Glomerular endothelial cell (primary cell): ENCODE measurements around the gene MYH11. TPM values are rescaled to one million over a fixed set of nuclear protein-coding genes. Genes with fewer than 3 reads are reported as not detected.
"Not testable (repeated sequence)": the region's sequence is repeated elsewhere in the genome, so short reads cannot be mapped to it uniquely, and the experiment has no call there.

Experiments used
- DNase-seq: peaks from one replicate; pipeline ENCODE4 v3.0.0-alpha.2; 2011; ENCODE audit warnings: low read depth, low spot score; ENCODE audit errors: extremely low read depth
- total RNA-seq: library from RNA; depleted of rRNA; stranded (reverse); fragments of >200 nt; gene quantifications from 2 replicates; pipeline ENCODE4 v1.2.3, GENCODE V29; 2015

The MYH11 gene
- total RNA-seq, 1 donor from 2014 or later: not detected

- DNase-seq: no peak
Observed at GRCh38 chr16:15757630-15758251, 99.1 kb downstream of the MYH11 start.

GRCh38 chr16:15757077-15757386, 99.8 kb downstream of the MYH11 start:
- DNase-seq: no peak

GRCh38 chr16:15754821-15755534, 101.8 kb downstream of the MYH11 start:
- DNase-seq: no peak

GRCh38 chr16:15752717-15753488, 103.9 kb downstream of the MYH11 start:
- DNase-seq: no peak

DNA sequence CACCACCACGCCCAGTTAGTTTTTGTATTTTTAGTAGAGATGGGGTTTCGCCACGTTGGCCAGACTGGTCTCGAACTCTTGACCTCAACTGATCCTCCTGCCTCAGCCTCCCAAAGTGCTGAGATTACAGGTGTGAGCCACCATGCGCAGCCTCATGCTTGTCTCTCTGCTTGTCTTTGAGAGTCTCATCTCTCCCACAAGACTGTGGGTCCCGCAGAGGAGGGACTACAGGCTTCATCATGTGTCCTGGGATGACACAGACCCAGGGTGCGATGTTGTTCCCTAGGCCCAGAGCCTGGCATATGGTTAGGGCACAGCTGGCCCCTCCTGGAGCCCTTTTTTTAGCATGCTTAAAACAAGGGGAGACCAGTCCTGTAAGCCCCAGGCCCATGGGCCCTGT, 104.9 kb downstream of the MYH11 start:
- DNase-seq: no peak

DNA sequence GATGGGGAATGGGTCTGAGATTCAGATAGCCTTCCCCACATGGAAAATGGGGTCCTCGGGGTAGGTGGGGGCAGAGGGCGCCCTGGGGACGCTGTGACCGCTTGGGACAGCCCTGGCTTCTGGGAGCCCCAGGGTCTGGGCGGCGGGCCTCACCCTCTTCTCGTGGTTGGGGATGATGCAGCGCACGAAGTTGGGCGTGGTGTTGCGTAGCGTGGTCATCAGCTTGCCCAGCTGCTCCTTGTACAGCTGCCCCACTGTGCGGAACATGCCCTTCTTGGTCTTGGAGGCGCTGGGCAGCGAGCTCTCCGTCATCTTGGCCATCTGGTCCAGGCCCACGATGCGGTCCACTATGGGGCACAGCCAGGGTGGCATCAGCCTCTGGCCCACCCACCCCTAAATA, 106.8 kb downstream of the MYH11 start:
- no peak for DNase-seq

DNA sequence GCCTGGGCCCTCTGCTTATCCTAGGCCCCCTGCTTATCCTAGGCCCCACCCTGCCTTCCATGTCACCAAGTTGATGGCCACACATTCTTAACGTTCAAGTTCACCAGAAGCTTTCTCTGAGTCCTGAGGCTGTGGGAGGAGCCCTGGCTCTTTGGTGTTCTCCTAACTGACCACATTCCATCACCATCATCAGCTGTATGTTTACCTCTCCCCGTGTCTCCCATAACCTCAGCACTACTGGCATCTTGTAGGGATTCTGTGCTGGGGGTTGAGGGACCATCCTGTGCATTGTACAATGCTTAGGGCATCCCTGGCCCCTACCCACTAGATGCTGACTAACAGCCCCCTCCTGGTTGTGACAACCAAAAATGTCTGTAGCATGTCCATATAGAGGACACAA, 107.5 kb downstream of the MYH11 start:
- DNase-seq: no peak

- no peak for DNase-seq
Observed at GRCh38 chr16:15748654-15749053, 108.2 kb downstream of the MYH11 start.

GRCh38 chr16:15747937-15748336, 108.9 kb downstream of the MYH11 start:
- DNase-seq: no peak

- DNase-seq: no peak
Observed at GRCh38 chr16:15746332-15746731, 110.5 kb downstream of the MYH11 start.

GRCh38 chr16:15743657-15744056, 113.2 kb downstream of the MYH11 start:
- no peak for DNase-seq

GRCh38 chr16:15742716-15743115, 114.1 kb downstream of the MYH11 start:
- DNase-seq: no peak

GRCh38 chr16:15741207-15741871, 115.5 kb downstream of the MYH11 start:
- no peak for DNase-seq

- no peak for DNase-seq
Observed at GRCh38 chr16:15739950-15740349, 116.9 kb downstream of the MYH11 start.

- DNase-seq: no peak
Observed at GRCh38 chr16:15739464-15739863, 117.4 kb downstream of the MYH11 start.

GRCh38 chr16:15737140-15737644, 119.6 kb downstream of the MYH11 start:
- no peak for DNase-seq

DNA sequence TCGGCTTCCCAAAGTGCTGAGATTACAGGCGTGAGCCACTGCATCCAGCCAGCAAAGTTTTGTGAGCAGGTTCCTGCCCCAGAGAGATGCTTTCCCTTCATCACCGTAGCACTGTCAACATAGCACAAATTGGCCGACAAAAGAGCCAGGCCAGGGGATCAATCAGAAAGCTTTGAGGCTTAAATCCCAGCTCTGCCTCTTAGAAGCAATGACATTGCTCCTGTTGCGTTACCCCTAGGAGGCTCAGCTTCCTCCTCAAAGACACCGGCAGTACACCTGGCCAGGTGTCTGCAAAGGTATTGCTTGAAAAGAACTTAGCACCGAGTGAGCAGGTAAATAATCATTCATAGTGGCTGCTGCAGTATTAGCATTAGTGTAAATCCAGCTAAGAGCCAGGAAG, 120.3 kb downstream of the MYH11 start:
- DNase-seq: no peak

DNA sequence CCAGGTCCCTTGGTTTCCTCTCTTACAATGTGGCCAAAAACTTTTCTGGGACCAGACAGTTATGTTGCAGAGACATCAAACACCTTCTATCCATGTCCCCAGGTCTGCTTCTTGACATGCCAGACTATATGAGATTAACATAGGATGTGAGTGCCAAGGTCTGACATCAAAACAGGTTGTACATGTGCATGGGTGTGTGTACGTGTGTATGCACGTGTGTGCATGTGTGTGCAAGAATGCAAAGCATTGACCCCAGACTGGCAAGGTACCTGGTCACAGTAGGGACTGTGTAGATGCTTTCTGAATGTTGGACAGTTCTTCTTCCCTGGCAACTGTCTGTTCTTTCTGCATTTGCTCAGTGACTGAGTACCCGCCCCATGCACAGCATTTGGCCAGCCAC, 121.2 kb downstream of the MYH11 start:
- no peak for DNase-seq

- DNase-seq: no peak
Observed at GRCh38 chr16:15732416-15732815, 124.4 kb downstream of the MYH11 start.

GRCh38 chr16:15729152-15729551, 127.7 kb downstream of the MYH11 start:
- DNase-seq: no peak

DNA sequence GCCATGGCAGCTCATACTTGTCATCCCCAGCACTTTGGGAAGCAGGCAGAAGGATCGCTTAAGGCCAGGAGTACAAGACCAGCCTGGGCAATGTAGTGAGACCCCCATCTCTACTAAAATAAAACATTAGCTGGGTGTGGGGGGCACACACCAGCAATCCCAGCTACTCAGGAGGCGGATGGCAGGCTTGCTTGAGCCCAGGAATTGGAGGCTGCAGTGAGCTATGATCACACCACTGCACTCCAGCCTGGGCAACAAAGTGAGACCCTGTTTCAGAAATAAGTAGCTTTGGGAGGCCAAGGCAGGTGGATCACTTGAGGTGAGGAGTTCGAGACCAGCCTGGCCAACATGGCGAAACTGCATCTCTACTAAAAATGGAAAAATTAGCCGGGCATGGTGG, 129.1 kb downstream of the MYH11 start:
- not testable (repeated sequence) for DNase-seq
